ENCODE data around the gene UBR4.

Gene UBR4

DNA sequence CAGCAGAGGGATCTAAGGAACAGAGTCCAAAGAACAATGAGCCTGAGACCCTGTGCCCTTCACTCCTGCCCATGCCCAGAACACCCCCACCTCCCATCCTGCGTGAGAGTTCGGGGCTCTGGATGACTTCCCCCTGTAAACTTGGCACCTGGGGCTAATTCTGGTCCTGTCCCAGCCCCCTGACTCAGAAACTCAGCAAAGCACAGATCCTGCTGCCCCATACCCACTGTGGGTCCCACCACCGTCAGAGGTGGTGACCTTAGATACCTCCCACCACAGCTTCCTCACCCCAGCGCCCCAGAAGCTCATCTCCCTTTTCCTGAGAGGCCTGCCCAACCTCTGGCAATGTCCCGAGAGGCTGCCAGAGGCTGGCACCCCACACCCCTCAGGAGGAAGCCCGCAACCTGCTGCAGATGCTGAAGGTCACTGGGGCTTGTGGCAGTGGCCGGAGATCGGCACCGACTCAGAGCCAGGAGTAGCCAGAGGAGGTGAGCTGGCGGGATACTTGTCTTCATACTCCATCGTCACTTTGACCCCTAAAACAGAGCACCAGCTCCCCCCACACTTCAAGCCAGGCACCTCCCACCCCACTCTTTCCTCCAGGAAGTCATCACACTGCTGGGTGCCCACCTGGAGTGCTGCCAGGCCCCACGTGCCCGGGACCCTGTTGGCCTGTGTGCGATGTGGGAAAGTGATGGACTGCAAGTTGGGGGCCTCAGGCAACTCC is 142.0 kb downstream of the UBR4 start:
- TF ChIP-seq, protein P1, sequence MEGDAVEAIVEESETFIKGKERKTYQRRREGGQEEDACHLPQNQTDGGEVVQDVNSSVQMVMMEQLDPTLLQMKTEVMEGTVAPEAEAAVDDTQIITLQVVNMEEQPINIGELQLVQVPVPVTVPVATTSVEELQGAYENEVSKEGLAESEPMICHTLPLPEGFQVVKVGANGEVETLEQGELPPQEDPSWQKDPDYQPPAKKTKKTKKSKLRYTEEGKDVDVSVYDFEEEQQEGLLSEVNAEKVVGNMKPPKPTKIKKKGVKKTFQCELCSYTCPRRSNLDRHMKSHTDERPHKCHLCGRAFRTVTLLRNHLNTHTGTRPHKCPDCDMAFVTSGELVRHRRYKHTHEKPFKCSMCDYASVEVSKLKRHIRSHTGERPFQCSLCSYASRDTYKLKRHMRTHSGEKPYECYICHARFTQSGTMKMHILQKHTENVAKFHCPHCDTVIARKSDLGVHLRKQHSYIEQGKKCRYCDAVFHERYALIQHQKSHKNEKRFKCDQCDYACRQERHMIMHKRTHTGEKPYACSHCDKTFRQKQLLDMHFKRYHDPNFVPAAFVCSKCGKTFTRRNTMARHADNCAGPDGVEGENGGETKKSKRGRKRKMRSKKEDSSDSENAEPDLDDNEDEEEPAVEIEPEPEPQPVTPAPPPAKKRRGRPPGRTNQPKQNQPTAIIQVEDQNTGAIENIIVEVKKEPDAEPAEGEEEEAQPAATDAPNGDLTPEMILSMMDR (IDR thresholded peaks at IDR 0.05; ENCODE audit: insufficient read depth, low read depth, low read length, missing control alignments) = no peak
- DNase-seq (ENCODE audit: low read depth) = no peak
- H3K4me3 ChIP-seq (ENCODE audit: low read length) = no peak overlapping the region

DNA sequence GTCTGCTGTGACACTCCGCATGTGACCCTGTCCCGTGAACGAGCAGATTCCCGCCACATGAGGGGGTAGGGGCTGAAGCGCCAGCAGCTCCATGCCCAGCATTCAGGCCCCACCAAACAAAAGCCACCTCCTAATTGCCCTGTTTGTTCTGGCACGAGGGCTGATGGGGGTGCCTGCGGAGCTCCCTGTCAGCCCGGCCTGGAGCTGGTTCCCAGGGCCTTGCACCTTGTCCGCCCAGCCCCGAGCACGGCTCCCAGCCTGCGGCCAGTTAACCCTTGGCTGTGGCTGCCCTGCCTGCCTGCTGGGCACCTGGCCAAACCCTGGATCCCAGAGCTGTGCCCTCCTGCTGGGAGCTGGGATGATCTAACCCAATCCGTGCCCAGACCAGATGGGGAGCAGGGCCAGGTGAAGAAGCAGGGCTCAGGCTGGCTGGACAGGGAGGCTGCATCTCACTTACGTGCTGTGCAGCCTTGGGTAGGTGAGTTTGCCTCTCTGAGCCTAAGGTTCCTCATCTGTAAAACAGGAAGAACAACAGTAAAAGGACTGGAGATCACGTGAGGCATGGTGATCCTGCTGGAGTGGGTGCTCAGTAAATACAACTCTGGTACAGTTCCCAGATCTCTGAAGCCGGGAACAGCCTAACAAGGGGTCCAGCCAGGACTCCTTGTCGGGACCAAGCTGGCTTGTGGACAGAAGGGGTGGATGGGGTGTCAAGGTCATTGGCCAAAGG is 142.7 kb downstream of the UBR4 start:
- no peak for DNase-seq (ENCODE audit: low read depth)
- TF ChIP-seq, protein P1 (IDR thresholded peaks at IDR 0.05; ENCODE audit: insufficient read depth, low read depth, low read length, missing control alignments) = no peak
- no peak overlapping the region for H3K4me3 ChIP-seq (ENCODE audit: low read length)

DNA sequence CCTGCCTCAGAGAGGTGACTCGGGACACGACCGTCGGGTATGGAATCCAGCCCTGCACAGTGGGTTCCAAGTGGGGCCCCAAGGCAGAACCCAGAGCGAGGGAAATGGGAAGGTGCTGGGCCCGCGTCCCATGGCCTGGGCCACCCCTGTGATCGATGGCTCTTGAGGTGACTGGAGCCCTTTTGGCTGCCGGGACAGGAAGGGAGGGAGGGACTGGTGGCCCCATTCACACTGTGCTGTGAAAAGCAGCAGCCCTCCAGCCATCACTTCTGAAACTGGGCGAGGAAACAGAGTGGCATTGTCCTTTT is 143.2 kb downstream of the UBR4 start:
- no peak overlapping the region for H3K4me3 ChIP-seq (ENCODE audit: low read length)
- TF ChIP-seq, protein P1 (IDR thresholded peaks at IDR 0.05; ENCODE audit: insufficient read depth, low read depth, low read length, missing control alignments) = no peak
- DNase-seq (ENCODE audit: low read depth) = no peak

DNA sequence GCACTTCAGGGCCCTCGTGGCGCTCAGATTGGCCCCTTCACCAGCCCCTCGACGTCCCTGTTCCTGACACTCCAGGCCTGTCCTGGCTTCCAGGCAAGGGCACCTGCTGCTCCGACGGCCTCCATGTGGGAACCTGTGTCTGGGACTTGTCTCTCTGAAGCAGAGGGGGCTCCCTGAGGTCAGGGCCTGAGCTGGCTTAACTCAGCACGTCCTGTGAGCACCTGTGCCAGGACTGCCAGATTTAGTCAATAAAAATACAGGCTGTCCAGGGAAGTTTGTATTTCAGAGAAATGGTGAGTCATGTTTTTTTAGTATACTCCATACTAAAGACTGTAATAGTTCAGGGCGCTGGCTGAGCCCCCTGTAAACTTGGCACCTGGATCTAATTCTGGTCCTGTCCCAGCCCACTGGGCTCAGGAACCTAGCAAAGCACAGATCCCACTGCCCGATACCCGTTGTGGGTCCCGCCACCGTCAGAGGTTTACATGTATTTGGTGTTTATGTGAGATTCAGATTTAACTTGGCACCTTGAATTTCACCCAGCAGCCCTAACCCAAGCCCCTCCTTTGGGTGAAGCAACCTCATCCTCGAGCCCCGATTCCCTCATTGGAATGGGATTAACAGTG is 143.7 kb downstream of the UBR4 start:
- peak; percentile 41 for DNase-seq (ENCODE audit: low read depth)
- no peak overlapping the region for H3K4me3 ChIP-seq (ENCODE audit: low read length)
- TF ChIP-seq, protein P1 (IDR thresholded peaks at IDR 0.05; ENCODE audit: insufficient read depth, low read depth, low read length, missing control alignments) = no peak

DNA sequence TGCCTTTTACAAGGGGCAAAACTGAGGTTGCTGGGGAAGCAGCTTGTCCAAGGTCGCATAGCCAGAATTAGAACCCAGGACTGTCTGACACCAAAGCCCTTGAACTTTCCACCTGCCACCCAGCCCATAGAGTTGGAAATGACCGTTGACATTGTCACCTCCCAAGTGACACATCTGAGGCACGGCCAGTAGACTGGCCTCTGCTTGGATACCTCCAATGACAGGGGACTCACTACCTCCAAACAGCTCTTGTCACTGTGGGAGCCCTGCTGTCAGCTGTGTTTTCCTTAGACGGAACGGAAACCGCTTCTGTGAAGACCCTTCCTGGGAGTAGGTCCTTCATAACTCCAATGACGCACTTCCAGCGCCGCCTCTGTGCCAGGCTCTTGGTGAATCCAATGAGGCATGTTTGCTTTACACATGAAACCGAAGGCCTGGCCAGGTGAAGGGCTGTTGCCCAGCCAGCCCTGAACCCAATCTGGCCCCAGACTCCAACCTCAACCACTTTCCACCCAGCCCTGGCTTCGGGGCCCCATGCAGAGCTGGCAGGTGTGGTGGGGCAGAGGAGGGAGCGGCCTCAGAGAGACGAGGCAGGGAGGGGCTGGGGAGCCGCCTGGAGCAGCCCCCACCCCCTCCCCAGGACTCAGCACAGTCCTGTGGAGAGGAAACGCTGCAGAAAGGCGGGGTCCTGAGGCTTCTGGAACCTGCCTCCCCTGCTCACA is 144.4 kb downstream of the UBR4 start:
- no peak for DNase-seq (ENCODE audit: low read depth)
- H3K4me3 ChIP-seq (ENCODE audit: low read length) = no peak overlapping the region
- TF ChIP-seq, protein P1 (IDR thresholded peaks at IDR 0.05; ENCODE audit: insufficient read depth, low read depth, low read length, missing control alignments) = no peak

DNA sequence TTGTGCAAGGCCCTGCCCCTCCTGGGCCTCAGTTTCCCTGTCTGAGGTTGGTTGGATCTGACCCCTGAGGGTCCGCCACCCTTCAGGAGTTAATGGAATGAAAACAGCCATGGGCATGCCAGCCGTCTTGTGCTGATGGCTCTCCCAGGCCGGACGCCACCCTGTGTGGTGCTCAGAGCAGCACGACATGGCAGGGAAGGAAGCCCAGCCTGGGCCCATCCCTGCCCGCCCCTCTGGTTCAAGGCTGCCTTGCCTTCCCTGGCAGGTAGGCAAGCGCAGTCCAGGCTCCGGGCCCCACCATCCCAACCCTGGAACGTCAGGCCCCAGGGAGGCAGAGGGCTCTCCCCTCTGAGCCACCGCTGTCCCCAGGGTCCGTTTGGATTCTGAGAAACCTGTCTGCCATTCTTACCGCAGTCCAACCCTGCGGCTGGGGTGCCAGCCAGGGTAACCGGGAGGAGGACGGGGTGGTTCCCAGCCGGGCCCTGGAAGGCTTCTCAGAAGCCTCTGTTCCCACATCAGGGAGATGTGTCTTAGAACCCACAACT is 145.1 kb downstream of the UBR4 start:
- DNase-seq (ENCODE audit: low read depth) = no peak

More for the DNA sequence above, 145.1 kb downstream of the UBR4 start:
- no peak overlapping the region for H3K4me3 ChIP-seq (ENCODE audit: low read length)
- TF ChIP-seq, protein P1 (IDR thresholded peaks at IDR 0.05; ENCODE audit: insufficient read depth, low read depth, low read length, missing control alignments) = no peak
